SK-N-SH treated with all-trans-retinoic acid at 6 μM for 48 hours (cell line): Measurements from ENCODE around the gene PHLDA2.

ENCODE experiments used
- ATAC-seq: fragments of 200-7000 bp; cut with Tn5 transposase; 3 replicates; pipeline ENCODE4 v1.9.1; 2020; ENCODE audit warnings: mild to moderate bottlenecking, moderate library complexity
- ARNTL ChIP-seq: fragments of 450-650 bp; formaldehyde crosslinking; IDR thresholded peaks from 2 replicates; pipeline ENCODE4 v1.5.0; 2020; ENCODE audit warnings: low read depth, mild to moderate bottlenecking, moderate library complexity, borderline replicate concordance
- BACH2 ChIP-seq: fragments of 250-450 bp; sonication (Bioruptor Pico); IDR thresholded peaks from 2 replicates; pipeline ENCODE4 v1.9.0; 2021; ENCODE audit warnings: mild to moderate bottlenecking, borderline replicate concordance
- CSDC2 ChIP-seq: fragments of 250-450 bp; sonication (Bioruptor Pico); IDR thresholded peaks from 2 replicates; pipeline ENCODE4 v1.5.0; 2020; ENCODE audit warnings: mild to moderate bottlenecking, moderate library complexity
- CSRNP3 ChIP-seq: fragments of 250-450 bp; sonication (Bioruptor Pico); IDR thresholded peaks from 2 replicates; pipeline ENCODE4 v1.5.1; 2021; ENCODE audit warnings: mild to moderate bottlenecking, moderate library complexity
- ESRRG ChIP-seq: fragments of 250-450 bp; sonication (Bioruptor Pico); IDR thresholded peaks from 2 replicates; pipeline ENCODE4 v1.6.1; 2021; ENCODE audit warnings: mild to moderate bottlenecking
- ISL1 ChIP-seq: fragments of 250-450 bp; sonication (Bioruptor Pico); IDR thresholded peaks from 2 replicates; pipeline ENCODE4 v2.1.2; 2022; ENCODE audit warnings: mild to moderate bottlenecking, moderate library complexity
- OSR1 ChIP-seq: fragments of 250-450 bp; sonication (Bioruptor Pico); IDR thresholded peaks from 2 replicates; pipeline ENCODE4 v1.8.0; 2022; ENCODE audit warnings: moderate library complexity, mild to moderate bottlenecking, inconsistent platforms
- PATZ1 ChIP-seq: fragments of 250-450 bp; sonication (Bioruptor Pico); IDR thresholded peaks from 2 replicates; pipeline ENCODE4 v1.8.0; 2020; ENCODE audit warnings: mild to moderate bottlenecking, moderate library complexity, borderline replicate concordance
- POU6F1 ChIP-seq: fragments of 250-450 bp; sonication (Bioruptor Pico); IDR thresholded peaks from 2 replicates; pipeline ENCODE4 v1.8.0; 2021; ENCODE audit warnings: low read depth, mild to moderate bottlenecking, moderate library complexity, borderline replicate concordance
- PPARA ChIP-seq: fragments of 250-450 bp; sonication (Bioruptor Pico); IDR thresholded peaks from 2 replicates; pipeline ENCODE4 v1.5.0; 2020; ENCODE audit warnings: mild to moderate bottlenecking, borderline replicate concordance
- RARB ChIP-seq: fragments of 250-450 bp; sonication (Bioruptor Pico); IDR thresholded peaks from 2 replicates; pipeline ENCODE4 v1.8.0; 2021; ENCODE audit warnings: mild to moderate bottlenecking, moderate library complexity
- TCF4 ChIP-seq: fragments of 250-450 bp; sonication (Bioruptor Pico); IDR thresholded peaks from 2 replicates; pipeline ENCODE4 v1.8.0; 2021; ENCODE audit warnings: mild to moderate bottlenecking, moderate library complexity, borderline replicate concordance
- TOX ChIP-seq: fragments of 250-450 bp; sonication (Bioruptor Pico); IDR thresholded peaks from 2 replicates; pipeline ENCODE4 v1.8.0; 2021; ENCODE audit warnings: mild to moderate bottlenecking, moderate library complexity, borderline replicate concordance
- TSHZ2 ChIP-seq: fragments of 250-450 bp; sonication (Bioruptor Pico); IDR thresholded peaks from 2 replicates; pipeline ENCODE4 v1.5.0; 2020; ENCODE audit warnings: mild to moderate bottlenecking, moderate library complexity
- ZC3H10 ChIP-seq: fragments of 250-450 bp; sonication (Bioruptor Pico); IDR thresholded peaks from 2 replicates; pipeline ENCODE4 v1.5.1; 2021; ENCODE audit warnings: mild to moderate bottlenecking, moderate library complexity
- ZFP3 ChIP-seq: fragments of 250-450 bp; sonication (Bioruptor Pico); IDR thresholded peaks from 2 replicates; pipeline ENCODE4 v1.5.0; 2020; ENCODE audit warnings: mild to moderate bottlenecking, moderate library complexity
- ZFP30 ChIP-seq: fragments of 450-650 bp; formaldehyde crosslinking; IDR thresholded peaks from 2 replicates; pipeline ENCODE4 v1.5.0; 2022; ENCODE audit warnings: mild to moderate bottlenecking, moderate library complexity
- ZNF565 ChIP-seq: fragments of 450-650 bp; formaldehyde crosslinking; conservative IDR thresholded peaks from 2 replicates; pipeline ENCODE4 v1.5.0; 2020; ENCODE audit warnings: low read depth, mild to moderate bottlenecking, moderate library complexity
- ZNF70 ChIP-seq: fragments of 450-650 bp; formaldehyde crosslinking; IDR thresholded peaks from 2 replicates; pipeline ENCODE4 v1.5.0; 2020; ENCODE audit warnings: mild to moderate bottlenecking, moderate library complexity
- ZNF8 ChIP-seq: fragments of 450-650 bp; formaldehyde crosslinking; IDR thresholded peaks from 2 replicates; pipeline ENCODE4 v1.5.0; 2020; ENCODE audit warnings: mild to moderate bottlenecking, moderate library complexity

Gene PHLDA2

GRCh38 chr11:2882396-2883110 is 46.7 kb downstream of the PHLDA2 start:
- no peak for TF ChIP-seq TCF4 (CRISPR knock-in tag)
- no peak for TF ChIP-seq ZNF8 (CRISPR knock-in tag)
- no peak for ATAC-seq

GRCh38 chr11:2881981-2882375 is 47.2 kb downstream of the PHLDA2 start:
- ATAC-seq = no peak
- no peak for TF ChIP-seq ZNF565
- TF ChIP-seq ZFP3 = no peak
- no peak for TF ChIP-seq ARNTL
- TF ChIP-seq PPARA = no peak
- TF ChIP-seq POU6F1 (CRISPR knock-in tag) = no peak
- TF ChIP-seq ZNF70 (CRISPR knock-in tag) = no peak
- no peak for TF ChIP-seq BACH2 (CRISPR knock-in tag)
- no peak for TF ChIP-seq ESRRG (CRISPR knock-in tag)
- TF ChIP-seq RARB = no peak
- no peak for TF ChIP-seq ZFP30 (CRISPR knock-in tag)
- no peak for TF ChIP-seq PATZ1 (CRISPR knock-in tag)
- no peak for TF ChIP-seq OSR1 (CRISPR knock-in tag)

- TF ChIP-seq ZNF565 (no peak), ISL1 (CRISPR knock-in tag) (no peak), RARB (no peak), PPARA (no peak), PATZ1 (CRISPR knock-in tag) (no peak), TSHZ2 (CRISPR knock-in tag) (no peak), ZNF8 (CRISPR knock-in tag) (no peak), TOX (CRISPR knock-in tag) (no peak), ARNTL (no peak), ESRRG (CRISPR knock-in tag) (no peak), OSR1 (CRISPR knock-in tag) (no peak), CSRNP3 (CRISPR knock-in tag) (no peak), CSDC2 (CRISPR knock-in tag) (no peak), ZFP3 (no peak), ZFP30 (CRISPR knock-in tag) (no peak), POU6F1 (CRISPR knock-in tag) (no peak), ZC3H10 (no peak)
- TF ChIP-seq, all 23 proteins: peak for 0
- no peak for ATAC-seq
Measured at GRCh38 chr11:2881076-2881980, 47.9 kb downstream of the PHLDA2 start.
